A673 (cell line): ENCODE measurements around the gene KCNIP1.
A peak's percentile ranks its signal among the peaks of the same experiment; 100 is the strongest.

Experiments
- EZH2 ChIP-seq: fragments of 200-600 bp; sonication (generic); IDR thresholded peaks from 2 replicates; pipeline ENCODE4 v1.6.1; 2017; ENCODE audit warnings: borderline replicate concordance, low read depth, mild to moderate bottlenecking, mixed read lengths, antibody characterized with exemption, low read length; ENCODE audit not compliant: poor library complexity, severe bottlenecking
- TF ChIP-seq, protein P1 (sequence below): fragments of 300-800, 200-600 bp; sonication (generic); conservative IDR thresholded peaks from 2 replicates; pipeline ENCODE4 v1.5.1; 2017; ENCODE audit warnings: low read depth, mild to moderate bottlenecking, antibody characterized with exemption, low read length, moderate library complexity, mixed read lengths

- TF ChIP-seq, protein P1, sequence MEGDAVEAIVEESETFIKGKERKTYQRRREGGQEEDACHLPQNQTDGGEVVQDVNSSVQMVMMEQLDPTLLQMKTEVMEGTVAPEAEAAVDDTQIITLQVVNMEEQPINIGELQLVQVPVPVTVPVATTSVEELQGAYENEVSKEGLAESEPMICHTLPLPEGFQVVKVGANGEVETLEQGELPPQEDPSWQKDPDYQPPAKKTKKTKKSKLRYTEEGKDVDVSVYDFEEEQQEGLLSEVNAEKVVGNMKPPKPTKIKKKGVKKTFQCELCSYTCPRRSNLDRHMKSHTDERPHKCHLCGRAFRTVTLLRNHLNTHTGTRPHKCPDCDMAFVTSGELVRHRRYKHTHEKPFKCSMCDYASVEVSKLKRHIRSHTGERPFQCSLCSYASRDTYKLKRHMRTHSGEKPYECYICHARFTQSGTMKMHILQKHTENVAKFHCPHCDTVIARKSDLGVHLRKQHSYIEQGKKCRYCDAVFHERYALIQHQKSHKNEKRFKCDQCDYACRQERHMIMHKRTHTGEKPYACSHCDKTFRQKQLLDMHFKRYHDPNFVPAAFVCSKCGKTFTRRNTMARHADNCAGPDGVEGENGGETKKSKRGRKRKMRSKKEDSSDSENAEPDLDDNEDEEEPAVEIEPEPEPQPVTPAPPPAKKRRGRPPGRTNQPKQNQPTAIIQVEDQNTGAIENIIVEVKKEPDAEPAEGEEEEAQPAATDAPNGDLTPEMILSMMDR, result peak; percentile 67
- no peak for TF ChIP-seq EZH2
These were observed 119.9 kb downstream of the KCNIP1 start for GRCh38 chr5:170623576-170624181.
